Measurements from ENCODE around the gene PATL1. TPM values are rescaled to one million over a fixed set of nuclear protein-coding genes. Genes with fewer than 3 reads are reported as not detected.

PATL1 gene, protein sequence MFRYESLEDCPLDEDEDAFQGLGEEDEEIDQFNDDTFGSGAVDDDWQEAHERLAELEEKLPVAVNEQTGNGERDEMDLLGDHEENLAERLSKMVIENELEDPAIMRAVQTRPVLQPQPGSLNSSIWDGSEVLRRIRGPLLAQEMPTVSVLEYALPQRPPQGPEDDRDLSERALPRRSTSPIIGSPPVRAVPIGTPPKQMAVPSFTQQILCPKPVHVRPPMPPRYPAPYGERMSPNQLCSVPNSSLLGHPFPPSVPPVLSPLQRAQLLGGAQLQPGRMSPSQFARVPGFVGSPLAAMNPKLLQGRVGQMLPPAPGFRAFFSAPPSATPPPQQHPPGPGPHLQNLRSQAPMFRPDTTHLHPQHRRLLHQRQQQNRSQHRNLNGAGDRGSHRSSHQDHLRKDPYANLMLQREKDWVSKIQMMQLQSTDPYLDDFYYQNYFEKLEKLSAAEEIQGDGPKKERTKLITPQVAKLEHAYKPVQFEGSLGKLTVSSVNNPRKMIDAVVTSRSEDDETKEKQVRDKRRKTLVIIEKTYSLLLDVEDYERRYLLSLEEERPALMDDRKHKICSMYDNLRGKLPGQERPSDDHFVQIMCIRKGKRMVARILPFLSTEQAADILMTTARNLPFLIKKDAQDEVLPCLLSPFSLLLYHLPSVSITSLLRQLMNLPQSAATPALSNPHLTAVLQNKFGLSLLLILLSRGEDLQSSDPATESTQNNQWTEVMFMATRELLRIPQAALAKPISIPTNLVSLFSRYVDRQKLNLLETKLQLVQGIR
- total RNA-seq (2021) = 27.6 to 30.5 TPM (median 29.9 TPM) in 3 replicates
- Bru-seq, nascent RNA = percentile 85 among the genes with signal in this experiment
- long read RNA-seq, experiment 1, full-length matches to known transcripts = 45 of 96 reads
- long read RNA-seq, experiment 1, partial matches to known transcripts = 22 of 96 reads
- long read RNA-seq, experiment 1, other reads (novel, unspliced or antisense) = 29 of 96 reads
- long read RNA-seq, experiment 2, full-length matches to known transcripts = 4 of 33 reads
- long read RNA-seq, experiment 2, partial matches to known transcripts = 14 of 33 reads
- long read RNA-seq, experiment 2, other reads (novel, unspliced or antisense) = 15 of 33 reads
- long read RNA-seq, experiment 3, full-length matches to known transcripts = 1 of 1 reads
- long read RNA-seq, experiment 3, partial matches to known transcripts = 0 of 1 reads
- long read RNA-seq, experiment 3, other reads (novel, unspliced or antisense) = 0 of 1 reads

DNA sequence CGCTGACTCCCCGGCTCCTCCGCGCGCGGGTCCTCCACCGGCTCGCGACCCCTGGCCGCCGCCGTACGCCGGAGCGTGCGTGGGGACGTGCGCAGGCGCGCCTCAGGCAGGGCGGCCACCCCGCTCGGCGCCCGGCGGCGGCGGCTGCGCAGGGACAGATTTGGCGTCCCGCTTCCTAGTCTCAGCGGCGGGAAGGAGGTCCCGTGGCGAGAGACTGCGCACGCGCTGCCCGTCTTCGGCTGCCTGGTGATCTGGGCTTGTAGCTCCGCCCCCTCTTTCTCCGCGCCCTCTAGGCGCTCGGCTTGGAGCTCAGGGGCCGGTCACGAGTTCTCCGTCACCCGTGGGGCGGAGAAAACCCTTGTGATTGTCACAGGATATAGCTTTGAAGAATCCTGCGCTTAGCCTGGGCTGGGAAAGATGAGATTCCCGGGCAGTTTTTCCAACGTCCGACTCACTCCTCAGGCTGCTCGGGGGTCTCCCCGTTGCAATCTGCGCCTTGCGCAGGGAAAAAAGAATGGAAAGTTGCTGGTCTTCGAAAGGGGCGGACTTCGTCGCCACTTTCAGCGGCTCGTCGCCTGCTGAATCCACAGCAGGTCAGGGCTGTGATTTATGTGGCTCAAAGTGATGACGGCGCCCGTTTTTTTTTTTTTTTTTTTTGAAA lies at the start of gene PATL1:
TSS of gene PATL1 (minus strand) at position 88 of the 661 bp plus-strand sequence. CDS start 142 bp downstream, outside the sequence.
- peak; percentile 96 for DNase-seq (ENCODE audit: low spot score)
- Mint-ChIP-seq H3K36me3 (peaks cover 27% of the 10 kb centered on the region), H3K27me3 (ENCODE audit: low read depth) (no peaks in the 10 kb centered on the region; the same call in 1 of the 2 replicates), H3K9me3 (no peaks in the 10 kb centered on the region), H3K4me3 (peak within 1 kb of the TSS; percentile 92), H3K4me1 (peaks cover 18% of the 10 kb centered on the region), H3K27ac (peak within 1 kb of the TSS; percentile 99)
- POLR2A ChIA-PET = interaction anchor here (0.5 to 2.0 kb wide), 15 partner anchors 12 to 1919 kb away, joined by 3 to 13 read pairs (median 4); partner anchors contain the start of genes DTX4, MRPL16, OSBP and STX3
- peak; percentile 89 for ATAC-seq
- TF ChIP-seq, protein P1, sequence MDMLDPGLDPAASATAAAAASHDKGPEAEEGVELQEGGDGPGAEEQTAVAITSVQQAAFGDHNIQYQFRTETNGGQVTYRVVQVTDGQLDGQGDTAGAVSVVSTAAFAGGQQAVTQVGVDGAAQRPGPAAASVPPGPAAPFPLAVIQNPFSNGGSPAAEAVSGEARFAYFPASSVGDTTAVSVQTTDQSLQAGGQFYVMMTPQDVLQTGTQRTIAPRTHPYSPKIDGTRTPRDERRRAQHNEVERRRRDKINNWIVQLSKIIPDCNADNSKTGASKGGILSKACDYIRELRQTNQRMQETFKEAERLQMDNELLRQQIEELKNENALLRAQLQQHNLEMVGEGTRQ (CRISPR knock-in tag; IDR thresholded peaks at IDR 0.05) = peak; percentile 73
- TF ChIP-seq SP1 (CRISPR knock-in tag; conservative IDR thresholded peaks at IDR 0.05) (peak; percentile 40; the same call in 1 of the 2 replicates), RELA (CRISPR knock-in tag; IDR thresholded peaks at IDR 0.05; ENCODE audit: borderline replicate concordance) (no peak), ATF1 (CRISPR knock-in tag; IDR thresholded peaks at IDR 0.05) (0 out of 2 replicates have a peak, but pooled peaks have one; percentile 38), NFE2L1 (CRISPR knock-in tag; IDR thresholded peaks at IDR 0.05) (no peak), PRRX2 (CRISPR knock-in tag; IDR thresholded peaks at IDR 0.05) (no peak), ZNF232 (CRISPR knock-in tag; IDR thresholded peaks at IDR 0.05) (no peak), TEAD1 (CRISPR knock-in tag; IDR thresholded peaks at IDR 0.05) (no peak), ZNF396 (CRISPR knock-in tag; IDR thresholded peaks at IDR 0.05; ENCODE audit: borderline replicate concordance) (no peak), NR2C2 (CRISPR knock-in tag; IDR thresholded peaks at IDR 0.05) (no peak), ETV6 (CRISPR knock-in tag; IDR thresholded peaks at IDR 0.05) (no peak), FOXP1 (CRISPR knock-in tag; IDR thresholded peaks at IDR 0.05; ENCODE audit: borderline replicate concordance) (0 out of 2 replicates have a peak, but pooled peaks have one; percentile 40)
- TF ChIP-seq, protein P2, sequence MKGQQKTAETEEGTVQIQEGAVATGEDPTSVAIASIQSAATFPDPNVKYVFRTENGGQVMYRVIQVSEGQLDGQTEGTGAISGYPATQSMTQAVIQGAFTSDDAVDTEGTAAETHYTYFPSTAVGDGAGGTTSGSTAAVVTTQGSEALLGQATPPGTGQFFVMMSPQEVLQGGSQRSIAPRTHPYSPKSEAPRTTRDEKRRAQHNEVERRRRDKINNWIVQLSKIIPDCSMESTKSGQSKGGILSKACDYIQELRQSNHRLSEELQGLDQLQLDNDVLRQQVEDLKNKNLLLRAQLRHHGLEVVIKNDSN (CRISPR knock-in tag; IDR thresholded peaks at IDR 0.05) = peak; percentile 23; the same call in 1 of the 2 replicates
- TF ChIP-seq, protein P3, sequence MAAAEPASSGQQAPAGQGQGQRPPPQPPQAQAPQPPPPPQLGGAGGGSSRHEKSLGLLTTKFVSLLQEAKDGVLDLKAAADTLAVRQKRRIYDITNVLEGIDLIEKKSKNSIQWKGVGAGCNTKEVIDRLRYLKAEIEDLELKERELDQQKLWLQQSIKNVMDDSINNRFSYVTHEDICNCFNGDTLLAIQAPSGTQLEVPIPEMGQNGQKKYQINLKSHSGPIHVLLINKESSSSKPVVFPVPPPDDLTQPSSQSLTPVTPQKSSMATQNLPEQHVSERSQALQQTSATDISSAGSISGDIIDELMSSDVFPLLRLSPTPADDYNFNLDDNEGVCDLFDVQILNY (CRISPR knock-in tag; IDR thresholded peaks at IDR 0.05) = peak; percentile 59; the same call in 1 of the 2 replicates
- TF ChIP-seq, protein P4, sequence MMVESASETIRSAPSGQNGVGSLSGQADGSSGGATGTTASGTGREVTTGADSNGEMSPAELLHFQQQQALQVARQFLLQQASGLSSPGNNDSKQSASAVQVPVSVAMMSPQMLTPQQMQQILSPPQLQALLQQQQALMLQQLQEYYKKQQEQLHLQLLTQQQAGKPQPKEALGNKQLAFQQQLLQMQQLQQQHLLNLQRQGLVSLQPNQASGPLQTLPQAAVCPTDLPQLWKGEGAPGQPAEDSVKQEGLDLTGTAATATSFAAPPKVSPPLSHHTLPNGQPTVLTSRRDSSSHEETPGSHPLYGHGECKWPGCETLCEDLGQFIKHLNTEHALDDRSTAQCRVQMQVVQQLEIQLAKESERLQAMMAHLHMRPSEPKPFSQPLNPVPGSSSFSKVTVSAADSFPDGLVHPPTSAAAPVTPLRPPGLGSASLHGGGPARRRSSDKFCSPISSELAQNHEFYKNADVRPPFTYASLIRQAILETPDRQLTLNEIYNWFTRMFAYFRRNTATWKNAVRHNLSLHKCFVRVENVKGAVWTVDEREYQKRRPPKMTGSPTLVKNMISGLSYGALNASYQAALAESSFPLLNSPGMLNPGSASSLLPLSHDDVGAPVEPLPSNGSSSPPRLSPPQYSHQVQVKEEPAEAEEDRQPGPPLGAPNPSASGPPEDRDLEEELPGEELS (CRISPR knock-in tag; IDR thresholded peaks at IDR 0.05) = peak; percentile 9; the same call in 1 of the 2 replicates
- TF ChIP-seq, protein P5, sequence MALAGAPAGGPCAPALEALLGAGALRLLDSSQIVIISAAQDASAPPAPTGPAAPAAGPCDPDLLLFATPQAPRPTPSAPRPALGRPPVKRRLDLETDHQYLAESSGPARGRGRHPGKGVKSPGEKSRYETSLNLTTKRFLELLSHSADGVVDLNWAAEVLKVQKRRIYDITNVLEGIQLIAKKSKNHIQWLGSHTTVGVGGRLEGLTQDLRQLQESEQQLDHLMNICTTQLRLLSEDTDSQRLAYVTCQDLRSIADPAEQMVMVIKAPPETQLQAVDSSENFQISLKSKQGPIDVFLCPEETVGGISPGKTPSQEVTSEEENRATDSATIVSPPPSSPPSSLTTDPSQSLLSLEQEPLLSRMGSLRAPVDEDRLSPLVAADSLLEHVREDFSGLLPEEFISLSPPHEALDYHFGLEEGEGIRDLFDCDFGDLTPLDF (CRISPR knock-in tag; IDR thresholded peaks at IDR 0.05) = no peak
- CTCF ChIA-PET = interaction anchor here (0.6 to 2.5 kb wide), 15 partner anchors 9 to 1230 kb away, joined by 3 to 16 read pairs (median 4); partner anchors contain the start of genes OSBP and STX3
